Neural crest cell (in vitro differentiated cells): ENCODE data around the gene PWWP2B. TPM values are rescaled to one million over a fixed set of nuclear protein-coding genes. Genes with fewer than 3 reads are reported as not detected.
"Not testable (repeated sequence)": the region's sequence is repeated elsewhere in the genome, so short reads cannot be mapped to it uniquely, and the experiment has no call there.

ENCODE experiments used
- DNase-seq: peaks from one replicate; pipeline ENCODE4 v3.0.0; 2021; ENCODE audit warnings: low read depth, mixed read lengths, low spot score
- H3K27ac Mint-ChIP-seq: one replicate; pipeline ENCODE4 v1.8.0; 2021; ENCODE audit warnings: mild to moderate bottlenecking, mixed read lengths; ENCODE audit not compliant: unreplicated experiment
- H3K27me3 Mint-ChIP-seq: 2 replicates; pipeline ENCODE4 v1.8.0; 2021; ENCODE audit warnings: low read depth, mild to moderate bottlenecking, mixed read lengths
- H3K36me3 Mint-ChIP-seq: 2 replicates; pipeline ENCODE4 v1.8.0; 2021; ENCODE audit warnings: low read depth, mild to moderate bottlenecking, mixed read lengths
- H3K4me1 Mint-ChIP-seq: 2 replicates; pipeline ENCODE4 v1.8.0; 2021; ENCODE audit warnings: mixed read lengths
- H3K4me3 Mint-ChIP-seq: one replicate; pipeline ENCODE4 v1.8.0; 2021; ENCODE audit warnings: mild to moderate bottlenecking, mixed read lengths
- H3K9me3 Mint-ChIP-seq: 2 replicates; pipeline ENCODE4 v1.8.0; 2021; ENCODE audit warnings: mixed read lengths
- CTCF ChIP-seq: fragments of 200-600 bp; sonication (generic); conservative IDR thresholded peaks from 2 replicates; pipeline ENCODE4 v1.5.0; 2021; ENCODE audit warnings: antibody characterized with exemption, mild to moderate bottlenecking
- total RNA-seq: library from RNA; stranded (reverse); gene quantifications from 2 replicates; pipeline ENCODE4 v1.2.1, GENCODE V29; 2021

Gene PWWP2B
- total RNA-seq, 1 donor from 2014 or later = 14.2 TPM

GRCh38 chr10:132350946-132351345, 46.1 kb upstream of the PWWP2B start:
- H3K36me3 Mint-ChIP-seq = no peaks in the 10 kb centered on the region
- no peak for DNase-seq

GRCh38 chr10:132351611-132352010, 45.4 kb upstream of the PWWP2B start:
- Mint-ChIP-seq H3K4me1 (no peaks in the 10 kb centered on the region), H3K27ac (no peak overlapping the region), H3K9me3 (no peaks in the 10 kb centered on the region), H3K4me3 (no peak overlapping the region), H3K27me3 (no peaks in the 10 kb centered on the region), H3K36me3 (no peaks in the 10 kb centered on the region)
- no peak for TF ChIP-seq CTCF
- no peak for DNase-seq

More at GRCh38 chr10:132350946-132351345, 46.1 kb upstream of the PWWP2B start:
- H3K27me3 Mint-ChIP-seq = no peaks in the 10 kb centered on the region
- H3K9me3 Mint-ChIP-seq = no peaks in the 10 kb centered on the region
- no peak overlapping the region for H3K4me3 Mint-ChIP-seq
- no peak for TF ChIP-seq CTCF
- no peaks in the 10 kb centered on the region for H3K4me1 Mint-ChIP-seq
- H3K27ac Mint-ChIP-seq = no peak overlapping the region

GRCh38 chr10:132352462-132353308, 44.3 kb upstream of the PWWP2B start:
- not testable (repeated sequence) for H3K9me3 Mint-ChIP-seq, H3K36me3 Mint-ChIP-seq, H3K4me3 Mint-ChIP-seq, H3K27me3 Mint-ChIP-seq, H3K4me1 Mint-ChIP-seq
- TF ChIP-seq CTCF = peak; percentile 75
- peak; percentile 86 for DNase-seq
- H3K27ac Mint-ChIP-seq = peak overlapping the region; percentile 96

- no peaks in the 10 kb centered on the region for H3K9me3 Mint-ChIP-seq
- H3K4me1 Mint-ChIP-seq = no peaks in the 10 kb centered on the region
- DNase-seq = no peak
- no peaks in the 10 kb centered on the region for H3K36me3 Mint-ChIP-seq
- no peak for TF ChIP-seq CTCF
- no peak overlapping the region for H3K4me3 Mint-ChIP-seq
- H3K27ac Mint-ChIP-seq = peak overlapping the region; percentile 50
- H3K27me3 Mint-ChIP-seq = no peaks in the 10 kb centered on the region
Measured at GRCh38 chr10:132353456-132354355, 43.3 kb upstream of the PWWP2B start.

- H3K36me3 Mint-ChIP-seq = no peaks in the 10 kb centered on the region
- H3K4me1 Mint-ChIP-seq = no peaks in the 10 kb centered on the region
Measured at GRCh38 chr10:132354356-132355094, 42.5 kb upstream of the PWWP2B start.

More at GRCh38 chr10:132354356-132355094, 42.5 kb upstream of the PWWP2B start:
- TF ChIP-seq CTCF = no peak
- H3K9me3 Mint-ChIP-seq = no peaks in the 10 kb centered on the region
- peak overlapping the region; percentile 43 for H3K27ac Mint-ChIP-seq
- H3K4me3 Mint-ChIP-seq = no peak overlapping the region
- no peak for DNase-seq
- no peaks in the 10 kb centered on the region for H3K27me3 Mint-ChIP-seq
